ENCODE data around the gene SPINT3. TPM values are rescaled to one million over a fixed set of nuclear protein-coding genes. Genes with fewer than 3 reads are reported as not detected.

The SPINT3 gene
- total RNA-seq, 1 donor from 2014 or later = not detected

- H3K36me3 Mint-ChIP-seq (ENCODE audit: low read depth) = no peaks in the 10 kb centered on the region
- H3K9me3 Mint-ChIP-seq = no peaks in the 10 kb centered on the region
- peaks cover 56% of the 10 kb centered on the region for H3K27me3 Mint-ChIP-seq (ENCODE audit: low read depth)
- H3K27ac Mint-ChIP-seq (ENCODE audit: unreplicated experiment) = no peak overlapping the region
- TF ChIP-seq CTCF (conservative IDR thresholded peaks at IDR 0.05) = no peak
- no peak for DNase-seq (ENCODE audit: low read depth, low spot score)
- H3K4me3 Mint-ChIP-seq = no peak overlapping the region
- H3K4me1 Mint-ChIP-seq = no peaks in the 10 kb centered on the region
These were observed 22.9 kb upstream of the SPINT3 start for GRCh38 chr20:45538209-45538799.

GRCh38 chr20:45527294-45527693 is 11.9 kb upstream of the SPINT3 start:
- Mint-ChIP-seq H3K36me3 (ENCODE audit: low read depth) (no peaks in the 10 kb centered on the region), H3K27me3 (ENCODE audit: low read depth) (peaks cover 67% of the 10 kb centered on the region), H3K9me3 (peaks cover 3% of the 10 kb centered on the region), H3K27ac (ENCODE audit: unreplicated experiment) (no peak overlapping the region), H3K4me1 (no peaks in the 10 kb centered on the region), H3K4me3 (no peak overlapping the region)
- DNase-seq (ENCODE audit: low read depth, low spot score) = no peak
- TF ChIP-seq CTCF (conservative IDR thresholded peaks at IDR 0.05) = no peak

GRCh38 chr20:45523821-45524220 is 8.4 kb upstream of the SPINT3 start:
- Mint-ChIP-seq H3K27me3 (ENCODE audit: low read depth) (peaks cover 58% of the 10 kb centered on the region), H3K4me3 (no peak overlapping the region), H3K36me3 (ENCODE audit: low read depth) (no peaks in the 10 kb centered on the region), H3K4me1 (no peaks in the 10 kb centered on the region), H3K9me3 (no peaks in the 10 kb centered on the region), H3K27ac (ENCODE audit: unreplicated experiment) (no peak overlapping the region)
- DNase-seq (ENCODE audit: low read depth, low spot score) = no peak
- TF ChIP-seq CTCF (conservative IDR thresholded peaks at IDR 0.05) = no peak

GRCh38 chr20:45518282-45518681 is 2.9 kb upstream of the SPINT3 start:
- Mint-ChIP-seq H3K27ac (ENCODE audit: unreplicated experiment) (no peak overlapping the region), H3K27me3 (ENCODE audit: low read depth) (peaks cover 48% of the 10 kb centered on the region), H3K9me3 (no peaks in the 10 kb centered on the region), H3K4me3 (no peak overlapping the region), H3K4me1 (no peaks in the 10 kb centered on the region), H3K36me3 (ENCODE audit: low read depth) (no peaks in the 10 kb centered on the region)
- no peak for DNase-seq (ENCODE audit: low read depth, low spot score)
- no peak for TF ChIP-seq CTCF (conservative IDR thresholded peaks at IDR 0.05)

GRCh38 chr20:45510242-45510862 is 5.1 kb downstream of the SPINT3 start:
- H3K4me1 Mint-ChIP-seq = no peaks in the 10 kb centered on the region
- no peaks in the 10 kb centered on the region for H3K36me3 Mint-ChIP-seq (ENCODE audit: low read depth)
- H3K27me3 Mint-ChIP-seq (ENCODE audit: low read depth) = peaks cover 72% of the 10 kb centered on the region
- no peak for DNase-seq (ENCODE audit: low read depth, low spot score)
- no peak for TF ChIP-seq CTCF (conservative IDR thresholded peaks at IDR 0.05)
- H3K27ac Mint-ChIP-seq (ENCODE audit: unreplicated experiment) = no peak overlapping the region
- H3K9me3 Mint-ChIP-seq = no peaks in the 10 kb centered on the region
- H3K4me3 Mint-ChIP-seq = no peak overlapping the region

Data from neural crest cell (in vitro differentiated cells).